Prostate gland (tissue), 2 donors: ENCODE data around the gene NSUN6.
"Not testable (repeated sequence)": the region's sequence is repeated elsewhere in the genome, so short reads cannot be mapped to it uniquely, and the experiment has no call there.

Experiments used
- CTCF ChIP-seq, 4 experiments: fragments of 200-600 bp in 2 of 4; fragments of 450-650 bp in 2 of 4; sonication (generic) in 2 of 4; IDR thresholded peaks; 1 replicate in 3 of 4; 2 replicates in 1 of 4; pipeline ENCODE4 v1.5.1; 2016 to 2019; ENCODE audit warnings: antibody characterized with exemption in 4 of 4, mild to moderate bottlenecking in 2 of 4, moderate library complexity in 2 of 4
- POLR2AphosphoS5 ChIP-seq: sonication (generic); formaldehyde crosslinking; IDR thresholded peaks from one replicate; pipeline ENCODE4 v1.6.1; 2017; ENCODE audit warnings: antibody characterized with exemption

- not testable (repeated sequence) for TF ChIP-seq CTCF (IDR thresholded peaks at IDR 0.05); POLR2AphosphoS5
Measured at GRCh38 chr10:18570386-18570785, 81.0 kb downstream of the NSUN6 start.
